HG03025 (cell line): Measurements from ENCODE around the gene VEGFB.

Experiments used
- ATAC-seq: cut with Tn5 transposase; IDR thresholded peaks from one replicate; pipeline ENCODE4 v1.9.1; 2021; ENCODE audit warnings: mild to moderate bottlenecking, moderate library complexity; ENCODE audit not compliant: unreplicated experiment, low FRiP score

Gene VEGFB

GRCh38 chr11:64210301-64211020, 23.9 kb upstream of the VEGFB start:
- no peak for ATAC-seq

- no peak for ATAC-seq
Measured at GRCh38 chr11:64211181-64211872, 23.1 kb upstream of the VEGFB start.

GRCh38 chr11:64216879-64217278, 17.5 kb upstream of the VEGFB start:
- no peak for ATAC-seq

GRCh38 chr11:64218628-64219353, 15.6 kb upstream of the VEGFB start:
- ATAC-seq = no peak

DNA sequence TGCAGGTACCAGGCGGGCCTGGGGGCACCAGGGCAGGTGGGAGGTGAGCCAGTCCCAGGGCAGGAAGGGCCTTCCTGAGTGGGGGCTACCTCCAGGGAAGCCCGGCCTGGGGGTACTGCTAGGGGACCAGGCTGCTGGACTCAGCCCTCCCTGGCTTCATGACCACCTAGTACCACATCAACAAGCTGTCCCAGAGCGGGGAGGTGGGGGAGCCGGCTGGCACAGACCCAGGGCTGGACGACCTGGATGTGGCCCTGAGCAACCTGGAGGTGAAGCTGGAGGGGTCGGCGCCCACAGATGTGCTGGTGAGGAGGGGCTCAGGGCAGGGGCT, 15.1 kb upstream of the VEGFB start:
- no peak for ATAC-seq

DNA sequence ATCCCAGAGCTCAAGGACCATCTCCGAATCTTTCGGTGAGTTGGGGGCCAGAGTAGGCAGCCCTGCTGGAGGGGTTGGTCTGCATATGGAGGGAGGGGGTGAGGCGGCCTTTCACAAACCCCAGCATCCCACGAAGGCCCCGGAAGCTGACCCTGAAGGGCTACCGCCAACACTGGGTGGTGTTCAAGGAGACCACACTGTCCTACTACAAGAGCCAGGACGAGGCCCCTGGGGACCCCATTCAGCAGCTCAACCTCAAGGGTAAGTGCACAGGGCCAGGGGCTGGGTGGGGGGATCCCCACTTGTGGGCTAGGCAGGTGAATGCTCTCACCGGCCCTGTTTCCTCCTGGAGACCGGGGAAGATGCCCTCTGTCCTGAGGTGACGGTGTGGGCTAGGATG, 14.6 kb upstream of the VEGFB start:
- ATAC-seq = no peak

- ATAC-seq = no peak
Measured at GRCh38 chr11:64220271-64220670, 14.1 kb upstream of the VEGFB start.

DNA sequence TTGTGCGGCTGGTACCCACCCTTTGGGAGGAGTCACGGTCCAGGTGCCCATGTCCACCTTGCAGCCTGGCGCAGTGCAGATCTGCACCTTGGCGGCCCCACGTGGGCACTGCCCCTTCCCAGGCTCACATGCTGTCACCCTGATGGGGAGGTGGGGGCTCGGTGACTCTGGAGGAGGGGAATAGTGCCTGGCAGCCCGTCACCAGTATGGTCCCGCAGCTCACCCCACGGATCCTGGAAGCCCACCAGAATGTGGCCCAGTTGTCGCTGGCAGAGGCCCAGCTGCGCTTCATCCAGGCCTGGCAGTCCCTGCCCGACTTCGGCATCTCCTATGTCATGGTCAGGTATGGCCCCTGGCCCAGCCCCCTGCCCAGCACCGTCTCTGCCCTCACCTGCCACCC, 13.6 kb upstream of the VEGFB start:
- ATAC-seq = no peak

DNA sequence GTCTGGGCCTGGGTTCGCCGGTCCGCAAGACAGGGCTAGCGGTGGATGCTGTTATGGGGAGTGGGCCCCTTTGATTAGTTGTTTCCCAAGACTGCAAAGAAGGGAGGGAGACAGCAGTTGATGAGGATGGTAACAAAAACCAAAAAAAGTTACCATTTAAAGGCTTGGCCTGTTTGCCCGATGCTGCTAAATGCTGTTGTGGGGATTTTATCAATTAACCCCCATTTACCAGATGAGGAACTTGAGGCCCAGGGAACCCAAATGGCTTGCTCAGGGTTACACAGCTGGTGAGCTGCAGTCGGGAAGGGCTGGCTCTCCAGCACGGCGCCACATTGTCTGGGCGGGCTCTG, 11.8 kb upstream of the VEGFB start:
- no peak for ATAC-seq

DNA sequence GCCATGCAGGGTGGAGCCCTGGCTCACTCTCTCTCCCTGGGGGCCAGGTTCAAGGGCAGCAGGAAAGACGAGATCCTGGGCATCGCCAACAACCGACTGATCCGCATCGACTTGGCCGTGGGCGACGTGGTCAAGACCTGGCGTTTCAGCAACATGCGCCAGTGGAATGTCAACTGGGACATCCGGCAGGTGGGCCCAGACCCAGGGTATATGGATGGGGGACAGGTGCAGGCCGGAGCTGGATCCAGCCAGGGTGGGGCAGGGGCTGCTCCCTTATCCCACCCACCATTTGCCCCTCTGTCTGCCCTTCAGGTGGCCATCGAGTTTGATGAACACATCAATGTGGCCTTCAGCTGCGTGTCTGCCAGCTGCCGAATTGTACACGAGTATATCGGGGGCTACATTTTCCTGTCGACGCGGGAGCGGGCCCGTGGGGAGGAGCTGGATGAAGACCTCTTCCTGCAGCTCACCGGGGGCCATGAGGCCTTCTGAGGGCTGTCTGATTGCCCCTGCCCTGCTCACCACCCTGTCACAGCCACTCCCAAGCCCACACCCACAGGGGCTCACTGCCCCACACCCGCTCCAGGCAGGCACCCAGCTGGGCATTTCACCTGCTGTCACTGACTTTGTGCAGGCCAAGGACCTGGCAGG, 11.3 kb upstream of the VEGFB start:
- ATAC-seq = no peak

DNA sequence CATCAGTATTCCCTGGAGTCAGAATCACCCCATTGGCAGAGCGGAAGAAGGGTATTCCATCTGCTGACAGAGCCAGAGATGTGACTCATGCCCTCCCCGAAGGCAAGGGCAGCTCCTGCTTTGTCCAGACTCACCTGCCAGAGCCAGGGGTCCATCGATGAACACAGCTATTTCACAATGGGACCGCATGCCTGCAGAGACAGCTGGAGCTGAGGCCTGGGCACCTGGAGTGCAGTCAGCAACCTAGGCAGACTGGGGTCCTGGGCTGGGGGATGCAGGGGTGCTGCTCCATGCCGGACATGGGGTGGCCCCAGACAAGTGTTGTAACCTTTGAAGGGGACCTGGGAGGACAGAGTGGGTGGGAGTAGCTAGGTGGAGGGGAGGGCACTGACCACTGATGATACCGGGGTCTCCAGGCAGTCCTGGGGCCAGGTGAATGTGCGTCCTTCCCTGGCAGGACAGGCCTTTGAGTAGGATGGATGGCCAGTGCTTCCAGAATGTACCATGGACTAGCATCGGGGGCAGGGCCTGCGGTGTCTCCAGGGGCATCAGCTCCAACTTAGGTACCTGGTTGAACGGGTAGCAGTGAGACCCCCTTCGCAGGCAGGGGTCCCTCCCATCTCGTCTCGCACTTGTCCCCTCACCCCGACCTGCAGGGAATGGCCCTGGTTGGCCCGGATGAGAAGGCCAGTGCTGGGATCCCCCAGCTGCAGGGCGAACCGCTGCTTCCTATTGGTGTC, 10.1 kb upstream of the VEGFB start:
- no peak for ATAC-seq

DNA sequence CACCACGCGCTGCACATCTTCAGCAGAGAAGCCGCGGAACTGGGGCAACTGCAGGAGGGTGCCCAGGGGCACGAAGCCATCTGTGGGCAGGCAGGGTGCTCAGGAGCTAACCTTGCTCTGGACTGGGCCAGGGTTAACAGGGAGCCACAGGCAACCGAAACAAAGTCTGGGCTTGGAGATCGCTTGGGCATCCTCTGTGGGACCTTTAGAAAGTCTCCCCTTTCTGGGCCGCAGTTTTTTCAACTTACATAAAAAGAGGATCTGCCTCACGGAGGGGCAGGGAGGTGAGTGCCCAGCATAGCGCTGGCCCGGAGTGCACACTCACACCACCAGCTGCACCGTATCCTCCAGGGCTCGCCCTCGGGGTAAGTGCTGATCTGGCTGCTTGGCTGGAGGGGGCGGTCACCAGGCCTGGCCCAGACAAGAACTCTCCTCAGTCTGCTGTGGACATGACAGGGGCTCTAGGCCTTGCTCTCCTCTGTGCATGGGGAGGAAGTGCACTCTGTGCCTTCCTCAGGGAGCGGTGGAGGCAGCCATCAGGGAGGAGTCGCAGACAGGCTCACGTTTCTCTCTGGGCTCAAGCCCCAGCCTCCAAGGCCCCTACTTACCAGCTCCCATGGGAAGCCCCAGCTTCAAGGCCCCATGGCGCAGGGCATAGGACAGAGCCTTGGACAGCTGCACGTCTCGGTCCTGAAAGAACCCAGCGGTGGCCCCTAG, 9.3 kb upstream of the VEGFB start:
- ATAC-seq = no peak

DNA sequence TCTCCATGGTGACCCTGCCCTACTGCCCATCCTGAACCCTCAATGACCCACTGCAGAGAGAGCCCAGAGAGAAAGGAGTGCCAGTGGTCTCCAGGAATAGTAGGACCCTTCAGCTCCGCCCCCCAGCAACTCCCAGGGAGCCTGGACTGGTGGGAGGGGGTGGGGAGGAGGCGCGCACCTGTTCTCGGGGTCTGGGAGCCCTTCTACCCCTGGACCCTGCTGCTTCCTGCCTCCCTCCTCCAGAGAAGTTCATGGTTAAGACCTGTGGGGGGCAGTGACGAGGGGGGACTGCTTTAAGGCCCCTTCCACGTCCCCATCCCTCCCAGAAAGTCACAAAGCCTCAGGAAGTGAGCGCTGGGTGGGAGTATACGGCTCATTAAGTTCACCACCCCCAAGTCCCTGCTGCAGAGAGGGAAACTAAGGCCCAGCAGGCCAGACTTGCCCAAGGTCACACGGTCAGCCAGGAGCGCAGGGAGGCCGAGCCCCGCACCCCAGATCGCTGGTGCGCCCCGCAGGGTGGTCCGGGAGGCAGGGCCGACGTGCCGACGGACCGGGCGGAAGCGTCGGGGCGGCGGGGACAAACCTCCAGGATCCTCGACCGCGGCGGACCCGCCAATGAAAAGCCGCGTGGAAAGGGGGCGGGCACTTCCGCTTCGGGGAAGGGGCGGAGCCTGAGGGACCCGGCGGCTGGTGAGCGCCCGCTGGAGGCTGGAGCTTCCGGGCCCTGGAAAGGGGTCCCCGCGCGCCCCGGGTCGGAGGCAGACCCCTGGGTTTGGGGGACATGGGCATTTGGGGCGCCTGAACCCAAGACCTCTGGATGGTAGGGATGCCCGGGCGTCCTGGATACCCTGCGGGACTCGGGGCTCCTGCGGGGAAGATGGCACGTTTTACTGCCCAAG, 8.5 kb upstream of the VEGFB start, which contains the start of the genes NUDT22 and TRPT1:
TSS of gene NUDT22 (plus strand) at position 667 of the 899 bp plus-strand sequence. CDS start 379 bp downstream, outside the sequence.
TSS of gene TRPT1 (minus strand) at position 579 of the 899 bp plus-strand sequence. CDS start at position 253, 326 bp downstream.
- no peak for ATAC-seq

DNA sequence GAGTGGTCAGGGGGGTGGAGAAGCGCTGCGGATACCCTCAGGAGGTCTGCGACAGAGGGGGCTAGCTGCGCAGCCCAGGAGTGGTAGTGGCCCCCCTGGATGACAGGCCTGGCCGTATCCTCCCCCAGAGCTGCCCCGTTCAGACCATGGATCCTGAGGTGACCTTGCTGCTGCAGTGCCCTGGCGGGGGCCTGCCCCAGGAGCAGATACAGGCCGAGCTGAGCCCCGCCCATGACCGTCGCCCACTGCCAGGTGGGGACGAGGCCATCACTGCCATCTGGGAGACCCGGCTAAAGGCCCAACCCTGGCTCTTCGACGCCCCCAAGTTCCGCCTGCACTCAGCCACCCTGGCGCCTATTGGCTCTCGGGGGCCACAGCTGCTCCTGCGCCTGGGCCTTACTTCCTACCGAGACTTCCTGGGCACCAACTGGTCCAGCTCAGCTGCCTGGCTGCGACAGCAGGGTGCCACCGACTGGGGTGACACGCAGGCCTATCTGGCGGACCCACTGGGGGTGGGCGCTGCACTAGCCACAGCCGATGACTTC, 7.8 kb upstream of the VEGFB start:
- ATAC-seq = no peak

DNA sequence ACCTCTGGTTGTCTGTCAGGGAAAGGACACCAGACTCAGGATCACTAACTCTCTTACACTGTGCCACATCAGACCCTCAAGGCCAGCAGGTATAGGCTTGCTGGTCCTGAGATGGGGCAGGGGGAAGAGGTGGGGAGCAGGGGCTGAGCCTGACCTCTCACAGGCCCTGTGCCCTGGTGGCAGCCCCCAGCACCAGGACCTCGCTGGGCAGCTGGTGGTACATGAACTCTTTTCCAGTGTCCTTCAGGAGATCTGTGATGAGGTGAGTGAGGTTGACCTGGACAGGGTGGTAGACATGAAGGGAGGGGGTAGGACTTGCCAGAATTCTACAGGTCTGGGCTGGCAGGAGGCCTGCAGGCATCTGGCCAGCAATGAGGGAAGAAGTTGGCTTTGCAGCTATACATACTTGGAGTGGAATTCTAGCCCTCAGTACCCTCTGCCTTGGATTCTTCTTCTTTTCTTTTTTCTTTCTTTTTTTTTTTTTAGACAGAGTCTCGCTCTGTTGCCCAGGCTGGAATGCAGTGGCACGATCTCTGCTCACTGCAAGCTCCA, 6.9 kb upstream of the VEGFB start:
- no peak for ATAC-seq

DNA sequence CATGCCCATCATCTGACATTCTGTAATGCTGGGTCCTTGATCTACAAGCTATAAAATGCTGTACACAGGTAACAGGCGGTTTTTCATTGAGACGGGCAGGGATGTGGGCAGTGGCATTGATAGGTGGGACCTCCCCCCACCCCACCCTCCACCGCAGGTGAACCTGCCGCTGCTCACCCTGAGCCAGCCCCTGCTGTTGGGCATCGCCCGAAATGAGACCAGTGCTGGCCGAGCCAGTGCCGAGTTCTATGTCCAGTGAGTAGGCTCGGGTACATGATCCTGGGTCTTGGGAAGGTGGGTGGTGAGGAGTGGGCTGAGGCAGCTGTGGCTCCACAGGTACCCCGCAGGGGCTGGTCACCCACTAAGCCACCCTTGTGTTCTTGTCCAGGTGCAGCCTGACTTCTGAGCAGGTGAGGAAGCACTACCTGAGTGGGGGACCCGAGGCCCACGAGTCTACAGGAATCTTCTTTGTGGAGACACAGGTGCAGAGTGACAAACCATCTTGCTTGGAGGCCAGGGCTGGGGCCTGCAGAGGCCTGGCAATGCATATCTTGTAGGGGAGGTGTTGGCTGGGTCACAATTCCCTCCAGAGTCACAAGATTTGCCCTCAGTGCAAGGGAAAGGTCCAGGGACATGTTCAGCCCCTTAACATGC, 5.2 kb upstream of the VEGFB start:
- ATAC-seq = no peak

DNA sequence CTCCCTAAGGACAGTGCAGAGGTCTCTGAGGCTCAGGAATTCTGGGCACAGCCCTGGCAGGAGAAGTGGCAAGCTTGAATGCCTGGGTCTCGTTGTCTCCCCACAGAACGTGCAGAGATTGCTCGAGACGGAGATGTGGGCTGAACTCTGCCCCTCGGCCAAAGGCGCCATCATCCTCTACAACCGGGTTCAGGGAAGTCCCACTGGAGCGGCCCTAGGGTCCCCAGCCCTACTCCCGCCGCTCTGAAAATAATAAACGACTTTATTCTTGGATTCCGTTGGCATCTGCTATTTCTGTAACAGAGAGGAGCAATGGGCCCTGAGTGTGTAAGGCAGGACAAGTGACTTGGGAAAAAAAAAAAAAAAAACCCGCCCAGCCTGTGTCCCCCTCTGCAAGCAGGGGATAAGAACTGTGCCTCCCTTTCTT, 4.6 kb upstream of the VEGFB start:
- ATAC-seq = no peak
